WTC11 (cell line): Measurements from ENCODE around the gene XRCC1.

Experiments used
- ATF6 ChIP-seq: sonication (generic); formaldehyde crosslinking; IDR thresholded peaks from 2 replicates; pipeline ENCODE4 v1.8.1; 2023; ENCODE audit warnings: mild to moderate bottlenecking, missing genetic modification reagents
- JUN ChIP-seq: sonication (generic); formaldehyde crosslinking; IDR thresholded peaks from 2 replicates; pipeline ENCODE4 v1.8.0; 2023; ENCODE audit warnings: mild to moderate bottlenecking, missing genetic modification reagents
- MYBL2 ChIP-seq: sonication (generic); formaldehyde crosslinking; IDR thresholded peaks from 2 replicates; pipeline ENCODE4 v1.8.1; 2023; ENCODE audit warnings: mild to moderate bottlenecking, moderate library complexity, missing genetic modification reagents
- RELA ChIP-seq: sonication (generic); formaldehyde crosslinking; IDR thresholded peaks from 2 replicates; pipeline ENCODE4 v1.8.1; 2022; ENCODE audit warnings: missing genetic modification reagents, mild to moderate bottlenecking, borderline replicate concordance
- RORB ChIP-seq: fragments of 250-450 bp; sonication (Bioruptor Pico); IDR thresholded peaks from 2 replicates; pipeline ENCODE4 v1.9.0; 2021; ENCODE audit warnings: mild to moderate bottlenecking
- ZNF121 ChIP-seq: sonication (generic); formaldehyde crosslinking; IDR thresholded peaks from 2 replicates; pipeline ENCODE4 v1.8.0; 2023; ENCODE audit warnings: missing genetic modification reagents
- ZNF232 ChIP-seq: sonication (generic); formaldehyde crosslinking; IDR thresholded peaks from 2 replicates; pipeline ENCODE4 v1.8.0; 2022; ENCODE audit warnings: mild to moderate bottlenecking, missing genetic modification reagents
- TF ChIP-seq, protein P1 (sequence below): fragments of 200-600 bp; IDR thresholded peaks from 2 replicates; pipeline ENCODE4 v1.8.0; 2022; ENCODE audit warnings: antibody characterized with exemption
- TF ChIP-seq, protein P2 (sequence below): sonication (generic); formaldehyde crosslinking; IDR thresholded peaks from 2 replicates; pipeline ENCODE4 v1.8.1; 2023; ENCODE audit warnings: mild to moderate bottlenecking, moderate library complexity, missing genetic modification reagents

DNA sequence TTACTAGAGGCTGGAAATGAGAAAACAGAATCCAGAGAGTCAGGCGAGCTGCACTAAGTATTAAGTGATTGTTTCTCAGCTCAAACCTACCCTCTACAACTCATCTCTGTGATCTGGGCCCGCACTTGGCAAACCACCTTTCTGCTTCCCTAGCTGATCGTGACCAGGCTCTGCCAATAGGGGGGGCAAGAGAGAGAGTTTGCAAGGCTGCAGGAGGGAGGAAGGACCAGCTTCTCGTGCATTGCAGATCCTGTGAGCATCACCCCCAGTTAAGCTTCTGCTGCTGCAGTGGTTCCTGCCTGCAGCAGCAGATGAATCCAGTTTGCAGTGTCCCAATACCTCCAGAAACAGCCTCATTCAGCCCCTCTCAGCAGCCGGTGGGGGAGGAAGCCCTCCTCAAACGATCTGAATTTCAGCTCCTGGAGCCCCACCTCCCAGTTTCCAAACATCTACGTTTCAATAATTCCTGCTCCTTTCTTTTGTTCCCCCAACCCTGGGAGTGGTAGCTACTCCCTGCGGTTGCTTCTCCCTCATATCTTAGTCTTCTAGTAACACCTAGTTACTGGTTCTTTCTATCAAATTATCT lies 20.0 kb downstream of the XRCC1 start:
- TF ChIP-seq ATF6 (CRISPR knock-in tag) (no peak), JUN (CRISPR knock-in tag) (no peak), RORB (CRISPR knock-in tag) (no peak), MYBL2 (CRISPR knock-in tag) (no peak), RELA (CRISPR knock-in tag) (no peak), ZNF232 (no peak), ZNF121 (CRISPR knock-in tag) (no peak)
- TF ChIP-seq, protein P1, sequence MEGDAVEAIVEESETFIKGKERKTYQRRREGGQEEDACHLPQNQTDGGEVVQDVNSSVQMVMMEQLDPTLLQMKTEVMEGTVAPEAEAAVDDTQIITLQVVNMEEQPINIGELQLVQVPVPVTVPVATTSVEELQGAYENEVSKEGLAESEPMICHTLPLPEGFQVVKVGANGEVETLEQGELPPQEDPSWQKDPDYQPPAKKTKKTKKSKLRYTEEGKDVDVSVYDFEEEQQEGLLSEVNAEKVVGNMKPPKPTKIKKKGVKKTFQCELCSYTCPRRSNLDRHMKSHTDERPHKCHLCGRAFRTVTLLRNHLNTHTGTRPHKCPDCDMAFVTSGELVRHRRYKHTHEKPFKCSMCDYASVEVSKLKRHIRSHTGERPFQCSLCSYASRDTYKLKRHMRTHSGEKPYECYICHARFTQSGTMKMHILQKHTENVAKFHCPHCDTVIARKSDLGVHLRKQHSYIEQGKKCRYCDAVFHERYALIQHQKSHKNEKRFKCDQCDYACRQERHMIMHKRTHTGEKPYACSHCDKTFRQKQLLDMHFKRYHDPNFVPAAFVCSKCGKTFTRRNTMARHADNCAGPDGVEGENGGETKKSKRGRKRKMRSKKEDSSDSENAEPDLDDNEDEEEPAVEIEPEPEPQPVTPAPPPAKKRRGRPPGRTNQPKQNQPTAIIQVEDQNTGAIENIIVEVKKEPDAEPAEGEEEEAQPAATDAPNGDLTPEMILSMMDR = peak; percentile 64
- TF ChIP-seq, protein P2, sequence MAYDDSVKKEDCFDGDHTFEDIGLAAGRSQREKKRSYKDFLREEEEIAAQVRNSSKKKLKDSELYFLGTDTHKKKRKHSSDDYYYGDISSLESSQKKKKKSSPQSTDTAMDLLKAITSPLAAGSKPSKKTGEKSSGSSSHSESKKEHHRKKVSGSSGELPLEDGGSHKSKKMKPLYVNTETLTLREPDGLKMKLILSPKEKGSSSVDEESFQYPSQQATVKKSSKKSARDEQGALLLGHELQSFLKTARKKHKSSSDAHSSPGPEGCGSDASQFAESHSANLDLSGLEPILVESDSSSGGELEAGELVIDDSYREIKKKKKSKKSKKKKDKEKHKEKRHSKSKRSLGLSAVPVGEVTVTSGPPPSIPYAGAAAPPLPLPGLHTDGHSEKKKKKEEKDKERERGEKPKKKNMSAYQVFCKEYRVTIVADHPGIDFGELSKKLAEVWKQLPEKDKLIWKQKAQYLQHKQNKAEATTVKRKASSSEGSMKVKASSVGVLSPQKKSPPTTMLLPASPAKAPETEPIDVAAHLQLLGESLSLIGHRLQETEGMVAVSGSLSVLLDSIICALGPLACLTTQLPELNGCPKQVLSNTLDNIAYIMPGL (CRISPR knock-in tag) = no peak
